Forelimb muscle (tissue), 1 donor: ENCODE measurements around the gene ST6GALNAC6. TPM values are rescaled to one million over a fixed set of nuclear protein-coding genes. Genes with fewer than 3 reads are reported as not detected.

Experiments
- polyA plus RNA-seq: library from polyadenylated mRNA; unstranded; fragments of 120-200 nt; gene quantifications from one replicate; pipeline ENCODE4 v1.2.1, GENCODE V29; 2013; ENCODE audit not compliant: insufficient read length

ST6GALNAC6 gene
- polyA plus RNA-seq, 1 donor: 53.3 TPM

Other genes starting within 250 kb of the ST6GALNAC6 start
- gene CFAP157, start 192.6 kb downstream of the ST6GALNAC6 start, polyA plus RNA-seq: 1.4 TPM
- 6.4 TPM for gene PTRH1, start 183.9 kb downstream of the ST6GALNAC6 start, polyA plus RNA-seq
- 0.03 TPM for gene TTC16, start 183.5 kb downstream of the ST6GALNAC6 start, polyA plus RNA-seq
- gene TOR2A, start 164.3 kb downstream of the ST6GALNAC6 start, polyA plus RNA-seq: 8.1 TPM
- 16.5 TPM for gene SH2D3C, start 120.9 kb downstream of the ST6GALNAC6 start, polyA plus RNA-seq
- gene CDK9, start 113.6 kb downstream of the ST6GALNAC6 start, polyA plus RNA-seq: 48.2 TPM
- gene FPGS, start 96.7 kb downstream of the ST6GALNAC6 start, polyA plus RNA-seq: 39.5 TPM
- gene ENG, start 44.9 kb downstream of the ST6GALNAC6 start, polyA plus RNA-seq: 43.4 TPM
- gene AK1, start 21.9 kb downstream of the ST6GALNAC6 start, polyA plus RNA-seq: 1,272 TPM
- 48.9 TPM for gene ST6GALNAC4, start 17.4 kb upstream of the ST6GALNAC6 start, polyA plus RNA-seq
- gene PIP5KL1, start 31.2 kb upstream of the ST6GALNAC6 start, polyA plus RNA-seq: 5.3 TPM
- gene DPM2, start 38.3 kb upstream of the ST6GALNAC6 start, polyA plus RNA-seq: 19.8 TPM
- gene EEIG1, start 81.4 kb upstream of the ST6GALNAC6 start, polyA plus RNA-seq: 19.2 TPM
- gene NAIF1, start 167.7 kb upstream of the ST6GALNAC6 start, polyA plus RNA-seq: 7.4 TPM
- gene SLC25A25, start 168.6 kb upstream of the ST6GALNAC6 start, polyA plus RNA-seq: 10.8 TPM
- 44.1 TPM for gene PTGES2, start 228.1 kb upstream of the ST6GALNAC6 start, polyA plus RNA-seq
- gene LCN2, start 249.8 kb upstream of the ST6GALNAC6 start, polyA plus RNA-seq: 1.1 TPM